ENCODE results near the gene TOMM20L.
A peak's percentile ranks its signal among the peaks of the same experiment; 100 is the strongest.

The TOMM20L gene

GRCh38 chr14:58395812-58396788, at the start of gene TOMM20L:
TSS of gene TOMM20L (plus strand) at chr14:58395930. CDS start at chr14:58395958, 28 bp downstream.
- H3K9me3 ChIP-seq (ENCODE audit: insufficient read depth, low read depth, low read length) = no peaks in the 10 kb centered on the region
- no peak within 1 kb of the TSS for H3K4me3 ChIP-seq (ENCODE audit: low read length, poor library complexity, severe bottlenecking)
- H2AFZ ChIP-seq (ENCODE audit: low read length) = no peak within 1 kb of the TSS
- no peaks in the 10 kb centered on the region for H3K4me1 ChIP-seq (ENCODE audit: insufficient read depth, low read length, poor library complexity, severe bottlenecking)
- no peak within 1 kb of the TSS for H3K4me2 ChIP-seq (ENCODE audit: low read depth, low read length, poor library complexity, severe bottlenecking)
- H4K20me1 ChIP-seq (ENCODE audit: insufficient read depth, low read length, poor library complexity, severe bottlenecking) = no peaks in the 10 kb centered on the region
- no peaks in the 10 kb centered on the region for H3F3A ChIP-seq (ENCODE audit: low read depth)
- no peaks in the 10 kb centered on the region for H3K9me2 ChIP-seq (replicated peaks; ENCODE audit: low read depth, low read length)
- H3K36me3 ChIP-seq (ENCODE audit: insufficient read depth, low read length) = no peaks in the 10 kb centered on the region
- no peaks in the 10 kb centered on the region for H3K27me3 ChIP-seq (ENCODE audit: insufficient read depth, low read length, poor library complexity, severe bottlenecking)
- TF ChIP-seq CTCF (conservative IDR thresholded peaks at IDR 0.05; ENCODE audit: low read length) = no peak
- TF ChIP-seq EZH2phosphoT487 (IDR thresholded peaks at IDR 0.05; ENCODE audit: borderline replicate concordance) = no peak
- H3K79me2 ChIP-seq (ENCODE audit: insufficient read depth, low read length) = no peaks in the 10 kb centered on the region
- no peak within 1 kb of the TSS for H3K9ac ChIP-seq (ENCODE audit: low read depth, low read length, poor library complexity, severe bottlenecking)

DNA sequence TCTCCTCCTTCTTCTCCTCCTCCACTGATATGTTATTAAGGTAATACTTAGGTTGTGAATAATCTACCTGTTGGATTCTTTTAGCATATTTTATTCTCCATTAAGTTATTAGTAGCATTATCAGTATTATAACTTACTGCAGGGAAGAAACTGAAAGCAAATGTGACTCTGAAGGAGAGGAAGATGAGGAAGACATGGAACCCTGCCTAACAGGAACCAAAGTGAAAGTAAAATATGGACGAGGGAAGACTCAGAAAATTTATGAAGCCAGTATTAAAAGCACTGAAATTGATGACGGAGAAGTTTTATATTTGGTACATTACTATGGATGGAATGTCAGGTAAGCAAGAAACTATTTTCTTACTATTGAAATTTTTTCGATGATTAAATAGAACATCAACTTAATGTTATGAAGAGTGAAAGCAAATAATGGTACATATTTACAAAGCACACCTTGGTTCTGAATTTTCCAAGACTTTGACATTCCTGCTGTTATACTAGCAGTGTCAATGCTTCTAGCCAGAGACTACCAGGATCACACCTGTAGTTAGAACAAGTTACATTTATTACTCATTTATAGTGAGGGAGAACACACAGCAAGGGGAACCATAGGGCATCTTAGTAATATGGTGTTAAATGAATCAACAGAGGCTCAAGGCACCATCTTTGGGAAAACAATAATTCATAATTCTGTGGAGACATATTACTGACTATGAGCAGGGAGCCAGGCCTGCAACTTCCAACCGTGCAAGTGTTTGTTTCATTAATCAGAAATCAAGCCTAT, 42.0 kb upstream of the TOMM20L start:
- no peaks in the 10 kb centered on the region for H3K9me3 ChIP-seq (ENCODE audit: insufficient read depth, low read depth, low read length)
- H3K9ac ChIP-seq (ENCODE audit: low read depth, low read length, poor library complexity, severe bottlenecking) = no peak overlapping the region
- no peak overlapping the region for H3K4me3 ChIP-seq (ENCODE audit: low read length, poor library complexity, severe bottlenecking)
- peaks cover 72% of the 10 kb centered on the region for H3K36me3 ChIP-seq (ENCODE audit: insufficient read depth, low read length)
- no peaks in the 10 kb centered on the region for H4K20me1 ChIP-seq (ENCODE audit: insufficient read depth, low read length, poor library complexity, severe bottlenecking)
- H3K4me1 ChIP-seq (ENCODE audit: insufficient read depth, low read length, poor library complexity, severe bottlenecking) = no peaks in the 10 kb centered on the region
- H3F3A ChIP-seq (ENCODE audit: low read depth) = no peaks in the 10 kb centered on the region
- TF ChIP-seq EZH2phosphoT487 (IDR thresholded peaks at IDR 0.05; ENCODE audit: borderline replicate concordance) = no peak
- no peak for TF ChIP-seq CTCF (conservative IDR thresholded peaks at IDR 0.05; ENCODE audit: low read length)
- H3K27me3 ChIP-seq (ENCODE audit: insufficient read depth, low read length, poor library complexity, severe bottlenecking) = no peaks in the 10 kb centered on the region
- H3K79me2 ChIP-seq (ENCODE audit: insufficient read depth, low read length) = no peaks in the 10 kb centered on the region
- no peak overlapping the region for H2AFZ ChIP-seq (ENCODE audit: low read length)
- H3K4me2 ChIP-seq (ENCODE audit: low read depth, low read length, poor library complexity, severe bottlenecking) = peak overlapping the region; percentile 24
- H3K9me2 ChIP-seq (replicated peaks; ENCODE audit: low read depth, low read length) = no peaks in the 10 kb centered on the region

DNA sequence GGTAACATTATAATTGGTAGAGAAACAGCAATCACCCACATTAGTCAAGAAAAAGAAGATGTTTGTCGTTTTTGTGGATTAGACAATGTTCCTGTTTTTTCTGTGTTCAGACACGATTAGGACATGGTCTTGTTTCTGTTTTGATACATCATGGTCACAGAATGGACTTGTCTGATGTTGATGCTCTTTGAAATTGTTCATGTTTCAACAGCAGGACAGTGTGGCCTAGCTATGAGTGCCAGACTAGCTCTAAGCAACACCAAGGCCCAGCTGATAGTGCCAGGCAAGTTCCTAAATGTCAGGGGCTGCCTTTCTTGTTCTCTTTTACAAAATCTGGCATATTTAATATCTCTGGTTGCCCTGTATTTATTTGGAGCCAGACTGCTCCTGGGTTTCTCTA, 40.9 kb upstream of the TOMM20L start:
- no peaks in the 10 kb centered on the region for H3K9me3 ChIP-seq (ENCODE audit: insufficient read depth, low read depth, low read length)
- H3K4me3 ChIP-seq (ENCODE audit: low read length, poor library complexity, severe bottlenecking) = no peak overlapping the region
- no peaks in the 10 kb centered on the region for H3K4me1 ChIP-seq (ENCODE audit: insufficient read depth, low read length, poor library complexity, severe bottlenecking)
- peaks cover 75% of the 10 kb centered on the region for H3K36me3 ChIP-seq (ENCODE audit: insufficient read depth, low read length)
- H3K4me2 ChIP-seq (ENCODE audit: low read depth, low read length, poor library complexity, severe bottlenecking) = no peak overlapping the region
- no peak overlapping the region for H3K9ac ChIP-seq (ENCODE audit: low read depth, low read length, poor library complexity, severe bottlenecking)
- TF ChIP-seq EZH2phosphoT487 (IDR thresholded peaks at IDR 0.05; ENCODE audit: borderline replicate concordance) (no peak), CTCF (conservative IDR thresholded peaks at IDR 0.05; ENCODE audit: low read length) (no peak)
- no peaks in the 10 kb centered on the region for H3K9me2 ChIP-seq (replicated peaks; ENCODE audit: low read depth, low read length)
- no peak overlapping the region for H2AFZ ChIP-seq (ENCODE audit: low read length)
- no peaks in the 10 kb centered on the region for H4K20me1 ChIP-seq (ENCODE audit: insufficient read depth, low read length, poor library complexity, severe bottlenecking)
- H3K79me2 ChIP-seq (ENCODE audit: insufficient read depth, low read length) = no peaks in the 10 kb centered on the region
- no peaks in the 10 kb centered on the region for H3K27me3 ChIP-seq (ENCODE audit: insufficient read depth, low read length, poor library complexity, severe bottlenecking)
- no peaks in the 10 kb centered on the region for H3F3A ChIP-seq (ENCODE audit: low read depth)
